A673 (cell line): ENCODE results near the gene ZNF37A. TPM values are rescaled to one million over a fixed set of nuclear protein-coding genes. Genes with fewer than 3 reads are reported as not detected.

Experiments used
- BruUV-seq: library from RNA; stranded (reverse); fragments of 400-500 nt; replicated peaks from 2 replicates; lab custom pipeline; 2021; lab: Mats Ljungman, UMichigan
- CTCF ChIA-PET: fragments of 300-600 bp; sonication (Branson Sonifier 250); formaldehyde crosslinking; loops from one replicate; lab custom pipeline; 2022; ENCODE audit warnings: antibody characterized with exemption; lab: Charles Lee
- POLR2A ChIA-PET: fragments of 300-600 bp; sonication (Branson Sonifier 250); formaldehyde crosslinking; loops from one replicate; lab custom pipeline; 2022; ENCODE audit warnings: antibody characterized with exemption; ENCODE audit not compliant: low non-redundant PET; lab: Charles Lee
- DNase-seq: peaks from one replicate; pipeline ENCODE4 v3.0.0-alpha.2; 2015; ENCODE audit warnings: low spot score
- H3K27ac ChIP-seq: fragments of 200-600 bp; sonication (generic); 2 replicates; pipeline ENCODE4 v1.5.1; 2016; ENCODE audit warnings: mixed run types, low read depth, mild to moderate bottlenecking, mixed read lengths, antibody characterized with exemption, low read length; ENCODE audit not compliant: poor library complexity, severe bottlenecking
- H3K27me3 ChIP-seq: fragments of 200-600 bp; sonication (generic); replicated peaks from 2 replicates; pipeline ENCODE4 v1.6.1; 2017; ENCODE audit warnings: mixed run types, low read depth, mild to moderate bottlenecking, mixed read lengths, antibody characterized with exemption, low read length; ENCODE audit not compliant: insufficient read depth, poor library complexity
- H3K36me3 ChIP-seq: fragments of 200-600 bp; sonication (generic); 2 replicates; pipeline ENCODE4 v1.6.1; 2016; ENCODE audit warnings: mixed run types, mild to moderate bottlenecking, mixed read lengths, antibody characterized with exemption, low read length; ENCODE audit not compliant: insufficient read depth, poor library complexity, severe bottlenecking
- H3K4me1 ChIP-seq: fragments of 200-600 bp; sonication (generic); 2 replicates; pipeline ENCODE4 v1.6.1; 2017; ENCODE audit warnings: mixed run types, mild to moderate bottlenecking, mixed read lengths, antibody characterized with exemption, low read length; ENCODE audit not compliant: insufficient read depth, poor library complexity, severe bottlenecking
- H3K4me3 ChIP-seq: fragments of 200-600 bp; sonication (generic); 2 replicates; pipeline ENCODE4 v1.5.1; 2016; ENCODE audit warnings: low read depth, mixed run types, mild to moderate bottlenecking, mixed read lengths, low read length; ENCODE audit not compliant: poor library complexity, severe bottlenecking
- H3K9me3 ChIP-seq: fragments of 200-600 bp; sonication (generic); 2 replicates; pipeline ENCODE4 v1.6.1; 2016; ENCODE audit warnings: mixed run types, low read depth, mild to moderate bottlenecking, mixed read lengths, antibody characterized with exemption, low read length; ENCODE audit not compliant: poor library complexity, severe bottlenecking
- CTCF ChIP-seq: fragments of 300-800, 200-600 bp; sonication (generic); conservative IDR thresholded peaks from 2 replicates; pipeline ENCODE4 v1.5.1; 2017; ENCODE audit warnings: low read depth, mild to moderate bottlenecking, antibody characterized with exemption, low read length, moderate library complexity, mixed read lengths
- EZH2 ChIP-seq: fragments of 200-600 bp; sonication (generic); IDR thresholded peaks from 2 replicates; pipeline ENCODE4 v1.6.1; 2017; ENCODE audit warnings: borderline replicate concordance, low read depth, mild to moderate bottlenecking, mixed read lengths, antibody characterized with exemption, low read length; ENCODE audit not compliant: poor library complexity, severe bottlenecking
- intact Hi-C: fragments of 100-400 bp; cut with micrococcal nuclease; formaldehyde crosslinking; loops from one replicate; pipeline ENCODE4 v1.10.0; 2022; ENCODE audit not compliant: unreplicated experiment
- total RNA-seq: library from RNA; stranded (reverse); gene quantifications from 2 replicates; pipeline ENCODE4 v1.2.3, GENCODE V29; 2021

The ZNF37A gene
- total RNA-seq, 1 experiment from 2014 or later, result 19.0 TPM

- BruUV-seq, result no TSS peak
- ChIA-PET POLR2A (no interaction called here), CTCF (no interaction called here)
- no peak for TF ChIP-seq CTCF
- no peak for TF ChIP-seq EZH2
- H3K9me3 ChIP-seq, result peaks cover 10% of the 10 kb centered on the region
- no peaks in the 10 kb centered on the region for H3K36me3 ChIP-seq
- H3K4me1 ChIP-seq, result no peaks in the 10 kb centered on the region
- H3K4me3 ChIP-seq, result no peak overlapping the region
- no peaks in the 10 kb centered on the region for H3K27me3 ChIP-seq
- no peak overlapping the region for H3K27ac ChIP-seq
- DNase-seq, result no peak
- intact Hi-C loops, result no loop called here
Observed at GRCh38 chr10:38156416-38157269, 62.5 kb downstream of the ZNF37A start.

GRCh38 chr10:38157270-38157685 is 63.1 kb downstream of the ZNF37A start:
- H3K27ac ChIP-seq, result no peak overlapping the region
- no TSS peak for BruUV-seq
- intact Hi-C loops, result no loop called here
- H3K27me3 ChIP-seq, result no peaks in the 10 kb centered on the region
- peaks cover 10% of the 10 kb centered on the region for H3K9me3 ChIP-seq
- H3K4me1 ChIP-seq, result no peaks in the 10 kb centered on the region
- TF ChIP-seq CTCF (no peak), EZH2 (no peak)
- H3K4me3 ChIP-seq, result no peak overlapping the region
- ChIA-PET POLR2A (no interaction called here), CTCF (no interaction called here)
- DNase-seq, result no peak
- H3K36me3 ChIP-seq, result no peaks in the 10 kb centered on the region

- no peak for DNase-seq
- Histone ChIP-seq H3K27ac (no peak overlapping the region), H3K27me3 (no peaks in the 10 kb centered on the region), H3K36me3 (no peaks in the 10 kb centered on the region), H3K9me3 (peaks cover 16% of the 10 kb centered on the region), H3K4me3 (no peak overlapping the region), H3K4me1 (no peaks in the 10 kb centered on the region)
- BruUV-seq, result no TSS peak
- TF ChIP-seq EZH2 (no peak), CTCF (no peak)
- intact Hi-C loops, result no loop called here
- ChIA-PET CTCF (no interaction called here), POLR2A (no interaction called here)
Observed at GRCh38 chr10:38159004-38159403, 64.9 kb downstream of the ZNF37A start.
